HepG2 (cell line): ENCODE measurements around the gene KIF19. TPM values are rescaled to one million over a fixed set of nuclear protein-coding genes. Genes with fewer than 3 reads are reported as not detected.

Experiments used
- ATAC-seq: fragments of 200-7000 bp; cut with Tn5 transposase; 3 replicates; pipeline ENCODE4 v1.9.1; 2020; ENCODE audit warnings: mild to moderate bottlenecking, moderate library complexity
- BruUV-seq: library from RNA; stranded (reverse); fragments of 400-500 nt; replicated peaks from 2 replicates; lab custom pipeline; 2021; lab: Mats Ljungman, UMichigan
- CTCF ChIA-PET: fragments of 300-600 bp; formaldehyde crosslinking; extraction: SDS; loops from one replicate; lab custom pipeline; 2021; ENCODE audit warnings: low total read pairs, inconsistent platforms, low intra/inter-chr PET ratio; lab: Yijun Ruan, JAX
- POLR2A ChIA-PET: fragments of 350-600 bp; sonication (Branson Sonifier 250); formaldehyde crosslinking; loops from one replicate; lab custom pipeline; 2020; ENCODE audit warnings: antibody characterized with exemption, inconsistent platforms; lab: Yijun Ruan, JAX
- DNase-seq: peaks from one replicate; pipeline ENCODE4 v3.0.0-alpha.2; 2015; ENCODE audit warnings: low spot score
- FAIRE-seq: peaks from 3 replicates; lab custom pipeline; 2011; peaks lifted over from hg19 to GRCh38; lab: Jason Lieb, UNC
- H2AFZ ChIP-seq: one replicate; pipeline ENCODE4 v1.6.1; 2011; ENCODE audit warnings: low read length, inconsistent platforms
- H3K27ac ChIP-seq: fragments of 300-600 bp; 3 replicates; pipeline ENCODE4 v1.8.0; 2011; ENCODE audit warnings: mixed run types, mild to moderate bottlenecking, mixed read lengths, low read length, inconsistent platforms; ENCODE audit not compliant: insufficient read depth; ENCODE audit errors: extremely low read length
- H3K27me3 ChIP-seq, 2 experiments: fragments of 200-600 bp in 1 of 2; 2 replicates in 1 of 2; 3 replicates in 1 of 2; pipeline versions ENCODE4 v1.6.0 to v1.8.0; 2011; ENCODE audit warnings: low read length in 2 of 2, mild to moderate bottlenecking in 2 of 2, moderate library complexity in 2 of 2, inconsistent platforms in 1 of 2; ENCODE audit not compliant: insufficient read depth in 2 of 2, control insufficient read depth in 1 of 2
- H3K36me3 ChIP-seq, 2 experiments: fragments of 200-600 bp in 1 of 2; replicated peaks in 1 of 2; 2 replicates in 1 of 2; 3 replicates in 1 of 2; pipeline versions ENCODE4 v1.5.1 to v1.8.0; 2011; ENCODE audit warnings: low read length in 2 of 2, inconsistent platforms in 1 of 2; ENCODE audit not compliant: insufficient read depth in 2 of 2, control insufficient read depth in 1 of 2
- H3K4me1 ChIP-seq: 2 replicates; pipeline ENCODE4 v1.5.1; 2012; ENCODE audit warnings: low read length, inconsistent platforms; ENCODE audit not compliant: insufficient read depth
- H3K4me2 ChIP-seq: 2 replicates; pipeline ENCODE4 v1.6.0; 2011; ENCODE audit warnings: low read depth, low read length, inconsistent platforms
- H3K4me3 ChIP-seq, 3 experiments: fragments of 200-600 bp in 1 of 3; sonication (generic), shearing (Covaris generic) in 1 of 3; replicated peaks in 1 of 3; 2 replicates each; pipeline ENCODE4 v1.5.1; 2011 to 2016; ENCODE audit warnings: low read length in 3 of 3, inconsistent platforms in 2 of 3, low read depth in 2 of 3, mild to moderate bottlenecking in 2 of 3, control low read depth in 1 of 3, mixed read lengths in 1 of 3; ENCODE audit not compliant: insufficient read depth in 1 of 3
- H3K79me2 ChIP-seq: one replicate; pipeline ENCODE4 v1.6.1; 2011; ENCODE audit warnings: low read length, inconsistent platforms; ENCODE audit not compliant: insufficient read depth
- H3K9ac ChIP-seq: 2 replicates; pipeline ENCODE4 v1.6.0; 2011; ENCODE audit warnings: mild to moderate bottlenecking, low read depth, low read length, inconsistent platforms; ENCODE audit not compliant: insufficient read depth
- H3K9me3 ChIP-seq: 2 replicates; pipeline ENCODE4 v1.5.1; 2012; ENCODE audit warnings: mild to moderate bottlenecking, low read length
- H4K20me1 ChIP-seq: 2 replicates; pipeline ENCODE4 v1.6.0; 2011; ENCODE audit warnings: inconsistent platforms, mild to moderate bottlenecking, low read length, moderate library complexity; ENCODE audit not compliant: insufficient read depth
- HOXA7 ChIP-seq: sonication (generic); formaldehyde crosslinking; IDR thresholded peaks from 2 replicates; pipeline ENCODE4 v1.8.1; 2022; ENCODE audit warnings: mild to moderate bottlenecking, missing genetic modification reagents, moderate library complexity
- KAT2B ChIP-seq: fragments of 150-350 bp; IDR thresholded peaks from 2 replicates; pipeline ENCODE4 v1.6.1; 2014; ENCODE audit warnings: low read depth, low read length, borderline replicate concordance
- RFXAP ChIP-seq: sonication (generic); formaldehyde crosslinking; IDR thresholded peaks from 2 replicates; pipeline ENCODE4 v1.4.0; 2020; ENCODE audit warnings: missing genetic modification reagents, borderline replicate concordance
- SMAD9 ChIP-seq: sonication (generic); formaldehyde crosslinking; IDR thresholded peaks from 2 replicates; pipeline ENCODE4 v1.5.1; 2020; ENCODE audit warnings: mild to moderate bottlenecking, missing genetic modification reagents
- SNAPC2 ChIP-seq: sonication (generic); formaldehyde crosslinking; IDR thresholded peaks from 2 replicates; pipeline ENCODE4 v1.8.1; 2022; ENCODE audit warnings: mild to moderate bottlenecking, missing genetic modification reagents
- SRSF4 ChIP-seq: fragments of 200-400 bp; formaldehyde crosslinking; IDR thresholded peaks from one replicate; pipeline ENCODE4 v1.6.1; 2018; ENCODE audit warnings: mild to moderate bottlenecking, low read depth, low read length, moderate library complexity; ENCODE audit not compliant: poor library complexity, severe bottlenecking
- ZNF101 ChIP-seq: sonication (generic); formaldehyde crosslinking; IDR thresholded peaks from 2 replicates; pipeline ENCODE4 v1.4.0; 2020; ENCODE audit warnings: mild to moderate bottlenecking, low read depth, missing genetic modification reagents, borderline replicate concordance
- ZNF17 ChIP-seq: sonication (generic); formaldehyde crosslinking; IDR thresholded peaks from 2 replicates; pipeline ENCODE4 v1.5.0; 2020; ENCODE audit warnings: mild to moderate bottlenecking, missing genetic modification reagents
- ZNF260 ChIP-seq: sonication (generic); formaldehyde crosslinking; IDR thresholded peaks from 2 replicates; pipeline ENCODE4 v1.4.0; 2020; ENCODE audit warnings: missing genetic modification reagents, low read depth, mild to moderate bottlenecking, borderline replicate concordance
- ZNF597 ChIP-seq: sonication (generic); formaldehyde crosslinking; IDR thresholded peaks from 2 replicates; pipeline ENCODE4 v1.5.0; 2020; ENCODE audit warnings: missing genetic modification reagents
- ZNF616 ChIP-seq: sonication (generic); formaldehyde crosslinking; IDR thresholded peaks from 2 replicates; pipeline ENCODE4 v1.5.0; 2020; ENCODE audit warnings: low read depth, mild to moderate bottlenecking, missing genetic modification reagents
- WGBS: methylation state at CpG from one replicate; pipeline ENCODE4 v1.1.6; 2017; ENCODE audit warnings: low lambda C conversion rate; 5-methylcytosine and 5-hydroxymethylcytosine counted together
- in situ Hi-C: cut with HindIII; loops from 2 replicates; pipeline ENCODE4 v1.10.0; 2017; ENCODE audit warnings: low pct_unique_long_range_greater_than_20kb; ENCODE audit not compliant: extremely low pct_ligation_motif_present
- intact Hi-C: fragments of 100-400 bp; cut with micrococcal nuclease; formaldehyde crosslinking; loops from one replicate; pipeline ENCODE4 v1.10.0; 2022; ENCODE audit not compliant: unreplicated experiment
- polyA plus RNA-seq, 8 experiments: library from polyadenylated mRNA; depleted of rRNA in 3 of 8; stranded (reverse) in 7 of 8; unstranded in 1 of 8; fragments of >200 nt; fragmentation: Illumina TruSeq in 4 of 8; extraction: Trizol in 4 of 8; gene quantifications; 2 replicates each; pipeline versions ENCODE4 v1.2.1 to v1.2.3, GENCODE V29; 2011 to 2016; ENCODE audit warnings: low read depth in 4 of 8, missing spikeins in 1 of 8, mixed read lengths in 1 of 8; ENCODE audit not compliant: insufficient read depth in 1 of 8
- total RNA-seq, 5 experiments: library from RNA; depleted of rRNA; stranded (reverse); fragments of >200 nt; fragmentation: Illumina TruSeq; extraction: Trizol; gene quantifications; 2 replicates each; pipeline ENCODE4 v1.2.3, GENCODE V29; 2016; ENCODE audit warnings: low read depth in 1 of 5
- TF ChIP-seq, protein P1 (sequence below): sonication (generic); formaldehyde crosslinking; IDR thresholded peaks from 2 replicates; pipeline ENCODE4 v1.4.0; 2020; ENCODE audit warnings: missing genetic modification reagents, borderline replicate concordance
- TF ChIP-seq, protein P2 (sequence below): IDR thresholded peaks from 2 replicates; pipeline ENCODE4 v1.4.0; 2020; ENCODE audit warnings: mild to moderate bottlenecking, missing genetic modification reagents

The KIF19 gene
- total and polyA plus RNA-seq, 2 of the 13 experiments (the other 11 are each of a cell fraction or from before 2014, with no cell fraction given), result not detected

DNA sequence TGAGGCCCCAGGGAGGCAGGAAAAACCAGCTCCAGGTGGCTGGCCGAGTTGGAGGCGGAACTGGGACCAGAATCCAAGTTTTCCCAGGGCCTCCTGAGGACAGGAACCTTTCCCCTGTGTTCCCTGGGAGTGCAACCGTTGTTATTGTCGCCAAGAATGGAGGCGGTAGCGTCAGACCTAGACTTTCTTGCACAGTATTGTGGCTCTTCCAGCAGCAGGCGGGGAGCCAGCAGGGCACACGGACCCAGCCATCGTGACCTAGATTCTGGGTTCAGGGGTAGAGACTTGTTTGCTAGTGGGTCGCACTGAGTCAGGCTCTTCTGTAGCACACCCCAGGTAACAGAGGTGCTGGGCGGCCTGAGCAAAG lies 667 bp upstream of the KIF19 start:
- DNase-seq (no peak), FAIRE-seq (no peak), ATAC-seq (peak; percentile 26)
- Histone ChIP-seq H3K9ac (no peak overlapping the region), H4K20me1 (no peaks in the 10 kb centered on the region), H3K27me3 (peaks cover 11 to 74% of the 10 kb centered on the region in 2 experiments), H3K79me2 (no peaks in the 10 kb centered on the region), H3K4me2 (peak overlapping the region; percentile 16; the same call in 1 of the 2 replicates), H3K4me3 (no peak overlapping the region), H2AFZ (no peak overlapping the region), H3K36me3 (no peaks in the 10 kb centered on the region), H3K27ac (no peak overlapping the region), H3K9me3 (no peaks in the 10 kb centered on the region), H3K4me1 (no peaks in the 10 kb centered on the region)
- CTCF ChIA-PET, result no interaction called here
- no TSS peak for BruUV-seq
- 5% methylated on average over 11 of the region's 11 CpGs for WGBS
- intact Hi-C loops, result no loop called here
- in situ Hi-C loops, result no loop called here
- POLR2A ChIA-PET, result no interaction called here
- TF ChIP-seq ZNF101 (CRISPR knock-in tag) (no peak), ZNF17 (no peak), SNAPC2 (CRISPR knock-in tag) (no peak), HOXA7 (CRISPR knock-in tag) (no peak), RFXAP (CRISPR knock-in tag) (no peak), SMAD9 (CRISPR knock-in tag) (no peak), ZNF597 (CRISPR knock-in tag) (no peak), KAT2B (no peak), SRSF4 (no peak), ZNF616 (CRISPR knock-in tag) (no peak), ZNF260 (CRISPR knock-in tag) (no peak)
- TF ChIP-seq, protein P1, sequence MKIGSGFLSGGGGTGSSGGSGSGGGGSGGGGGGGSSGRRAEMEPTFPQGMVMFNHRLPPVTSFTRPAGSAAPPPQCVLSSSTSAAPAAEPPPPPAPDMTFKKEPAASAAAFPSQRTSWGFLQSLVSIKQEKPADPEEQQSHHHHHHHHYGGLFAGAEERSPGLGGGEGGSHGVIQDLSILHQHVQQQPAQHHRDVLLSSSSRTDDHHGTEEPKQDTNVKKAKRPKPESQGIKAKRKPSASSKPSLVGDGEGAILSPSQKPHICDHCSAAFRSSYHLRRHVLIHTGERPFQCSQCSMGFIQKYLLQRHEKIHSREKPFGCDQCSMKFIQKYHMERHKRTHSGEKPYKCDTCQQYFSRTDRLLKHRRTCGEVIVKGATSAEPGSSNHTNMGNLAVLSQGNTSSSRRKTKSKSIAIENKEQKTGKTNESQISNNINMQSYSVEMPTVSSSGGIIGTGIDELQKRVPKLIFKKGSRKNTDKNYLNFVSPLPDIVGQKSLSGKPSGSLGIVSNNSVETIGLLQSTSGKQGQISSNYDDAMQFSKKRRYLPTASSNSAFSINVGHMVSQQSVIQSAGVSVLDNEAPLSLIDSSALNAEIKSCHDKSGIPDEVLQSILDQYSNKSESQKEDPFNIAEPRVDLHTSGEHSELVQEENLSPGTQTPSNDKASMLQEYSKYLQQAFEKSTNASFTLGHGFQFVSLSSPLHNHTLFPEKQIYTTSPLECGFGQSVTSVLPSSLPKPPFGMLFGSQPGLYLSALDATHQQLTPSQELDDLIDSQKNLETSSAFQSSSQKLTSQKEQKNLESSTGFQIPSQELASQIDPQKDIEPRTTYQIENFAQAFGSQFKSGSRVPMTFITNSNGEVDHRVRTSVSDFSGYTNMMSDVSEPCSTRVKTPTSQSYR, result no peak
- TF ChIP-seq, protein P2, sequence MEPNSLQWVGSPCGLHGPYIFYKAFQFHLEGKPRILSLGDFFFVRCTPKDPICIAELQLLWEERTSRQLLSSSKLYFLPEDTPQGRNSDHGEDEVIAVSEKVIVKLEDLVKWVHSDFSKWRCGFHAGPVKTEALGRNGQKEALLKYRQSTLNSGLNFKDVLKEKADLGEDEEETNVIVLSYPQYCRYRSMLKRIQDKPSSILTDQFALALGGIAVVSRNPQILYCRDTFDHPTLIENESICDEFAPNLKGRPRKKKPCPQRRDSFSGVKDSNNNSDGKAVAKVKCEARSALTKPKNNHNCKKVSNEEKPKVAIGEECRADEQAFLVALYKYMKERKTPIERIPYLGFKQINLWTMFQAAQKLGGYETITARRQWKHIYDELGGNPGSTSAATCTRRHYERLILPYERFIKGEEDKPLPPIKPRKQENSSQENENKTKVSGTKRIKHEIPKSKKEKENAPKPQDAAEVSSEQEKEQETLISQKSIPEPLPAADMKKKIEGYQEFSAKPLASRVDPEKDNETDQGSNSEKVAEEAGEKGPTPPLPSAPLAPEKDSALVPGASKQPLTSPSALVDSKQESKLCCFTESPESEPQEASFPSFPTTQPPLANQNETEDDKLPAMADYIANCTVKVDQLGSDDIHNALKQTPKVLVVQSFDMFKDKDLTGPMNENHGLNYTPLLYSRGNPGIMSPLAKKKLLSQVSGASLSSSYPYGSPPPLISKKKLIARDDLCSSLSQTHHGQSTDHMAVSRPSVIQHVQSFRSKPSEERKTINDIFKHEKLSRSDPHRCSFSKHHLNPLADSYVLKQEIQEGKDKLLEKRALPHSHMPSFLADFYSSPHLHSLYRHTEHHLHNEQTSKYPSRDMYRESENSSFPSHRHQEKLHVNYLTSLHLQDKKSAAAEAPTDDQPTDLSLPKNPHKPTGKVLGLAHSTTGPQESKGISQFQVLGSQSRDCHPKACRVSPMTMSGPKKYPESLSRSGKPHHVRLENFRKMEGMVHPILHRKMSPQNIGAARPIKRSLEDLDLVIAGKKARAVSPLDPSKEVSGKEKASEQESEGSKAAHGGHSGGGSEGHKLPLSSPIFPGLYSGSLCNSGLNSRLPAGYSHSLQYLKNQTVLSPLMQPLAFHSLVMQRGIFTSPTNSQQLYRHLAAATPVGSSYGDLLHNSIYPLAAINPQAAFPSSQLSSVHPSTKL, result no peak
